GM21825 (cell line): Measurements from ENCODE around the gene UBASH3A.
"Not testable (repeated sequence)": the region's sequence is repeated elsewhere in the genome, so short reads cannot be mapped to it uniquely, and the experiment has no call there.

ENCODE experiments used
- ATAC-seq: cut with Tn5 transposase; IDR thresholded peaks from one replicate; pipeline ENCODE4 v1.9.1; 2021; ENCODE audit warnings: mild to moderate bottlenecking, moderate library complexity; ENCODE audit not compliant: unreplicated experiment

The UBASH3A gene

GRCh38 chr21:42463861-42464515 lies 60.3 kb downstream of the UBASH3A start:
- no peak for ATAC-seq

DNA sequence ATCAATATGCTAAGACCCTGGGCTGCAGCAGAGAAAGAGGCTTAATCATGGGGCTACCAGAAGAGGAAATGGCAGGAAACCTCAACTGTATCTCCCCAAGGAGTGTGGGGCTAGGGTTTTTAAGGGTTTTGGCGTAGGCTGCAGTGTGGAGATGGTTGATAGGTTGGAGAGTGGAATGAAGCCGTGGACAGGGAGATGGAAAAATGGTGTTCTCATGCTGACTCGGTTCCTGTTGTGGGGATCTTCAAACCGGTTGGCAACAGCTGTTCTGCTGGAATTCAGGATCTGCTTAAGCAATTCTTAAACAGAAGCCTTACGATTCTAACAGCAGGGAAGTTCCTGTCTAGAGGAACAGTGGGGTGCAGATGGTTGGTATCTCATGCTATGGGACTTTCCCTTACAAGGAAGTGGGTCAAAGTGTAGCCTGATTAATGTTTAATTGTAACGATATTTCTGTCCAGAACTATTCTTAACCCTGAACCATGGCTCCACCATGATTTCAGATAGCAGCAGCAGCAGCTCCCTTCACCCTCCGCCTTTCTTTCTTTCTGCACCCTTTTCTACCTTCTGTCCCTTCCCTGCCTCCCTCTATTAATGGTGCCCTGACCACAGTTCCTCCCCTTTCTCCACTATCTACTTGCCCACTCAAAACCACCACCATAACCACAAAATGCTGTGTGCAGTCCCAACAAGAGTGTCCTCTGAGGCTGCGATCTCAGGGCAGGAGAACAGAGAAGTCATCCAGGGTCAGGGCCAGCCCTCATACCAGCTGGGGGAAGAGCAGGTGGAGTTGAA lies 61.5 kb downstream of the UBASH3A start:
- ATAC-seq = no peak

GRCh38 chr21:42465803-42466127 lies 62.1 kb downstream of the UBASH3A start:
- no peak for ATAC-seq

DNA sequence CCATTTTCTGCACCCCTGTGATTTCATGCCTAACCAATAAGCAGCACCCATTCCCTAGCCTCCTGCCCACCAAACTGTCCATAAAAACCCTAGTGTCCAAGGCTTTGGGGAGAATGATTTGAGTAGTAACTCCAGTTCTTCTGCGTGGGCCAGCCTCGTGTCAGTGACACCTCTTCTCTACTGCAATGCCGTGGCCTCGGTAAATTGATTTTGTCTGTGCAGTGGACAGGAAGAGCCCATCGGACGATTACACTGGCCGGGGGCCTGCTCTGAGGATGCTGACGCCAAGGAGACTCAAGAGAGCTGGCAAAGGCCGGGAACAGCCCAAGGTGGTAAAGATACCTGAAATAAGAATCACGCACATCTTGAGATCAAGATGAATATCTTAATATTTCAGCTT lies 63.0 kb downstream of the UBASH3A start:
- ATAC-seq = no peak

DNA sequence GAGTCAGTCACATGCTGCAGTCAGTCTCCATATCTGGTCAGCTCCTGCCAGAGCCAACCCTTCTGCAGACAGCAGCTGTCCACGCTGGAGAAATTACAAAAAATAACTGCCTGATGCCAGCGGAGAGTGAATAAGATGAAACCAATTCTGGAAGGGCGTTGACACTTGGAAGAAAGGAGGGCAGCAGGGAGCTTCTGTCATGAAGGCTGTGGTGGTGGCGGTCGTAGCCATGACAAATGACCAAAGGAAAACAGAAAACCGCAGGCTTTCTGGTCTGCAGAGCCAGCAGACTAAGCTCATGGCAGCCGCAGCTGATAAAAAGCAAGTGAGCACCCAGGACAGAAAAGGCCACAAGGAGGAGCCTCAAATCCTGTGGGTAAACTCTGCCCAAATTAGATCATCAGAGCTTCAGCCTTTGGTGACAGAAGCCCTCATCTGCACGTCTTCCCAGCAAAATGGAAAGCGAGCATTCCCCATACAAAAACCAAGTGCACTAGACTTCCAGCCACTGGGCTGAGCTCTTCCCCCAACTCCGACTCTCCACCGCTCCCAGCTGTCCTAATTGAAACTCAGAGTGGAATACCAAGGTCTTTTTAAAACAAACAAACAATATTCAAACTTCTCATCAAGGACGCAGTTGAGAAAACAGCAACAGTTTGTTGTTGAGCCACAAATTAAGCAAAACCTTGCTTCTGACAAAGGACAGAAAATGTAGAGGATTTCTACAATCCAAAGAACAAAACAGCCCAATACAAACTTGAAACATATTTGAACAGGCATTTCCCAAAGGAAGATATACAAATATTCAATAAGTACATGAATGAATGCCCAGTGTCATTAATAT lies 63.7 kb downstream of the UBASH3A start:
- ATAC-seq = no peak

GRCh38 chr21:42468491-42469131 lies 64.9 kb downstream of the UBASH3A start:
- ATAC-seq = no peak

- ATAC-seq = peak; percentile 32
Observed at GRCh38 chr21:42469272-42469671, 65.6 kb downstream of the UBASH3A start.

DNA sequence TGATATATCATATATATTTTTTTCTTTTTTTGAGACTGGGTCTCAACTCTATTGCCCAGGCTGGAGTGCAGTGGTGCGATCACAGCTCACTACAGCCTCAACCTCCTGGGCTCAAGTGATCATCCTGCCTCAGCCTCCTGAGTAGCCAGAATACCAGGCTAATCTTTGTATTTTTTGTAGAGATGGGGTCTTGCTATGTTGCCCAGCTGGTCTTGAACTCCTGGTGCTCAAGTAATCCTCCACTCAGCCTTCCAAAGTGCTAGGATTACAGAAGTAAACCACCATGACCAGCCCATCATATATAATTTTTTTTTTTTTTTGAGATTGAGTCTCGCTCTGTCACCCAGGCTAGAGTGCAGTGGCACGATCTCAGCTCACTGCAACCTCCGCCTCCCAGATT lies 66.0 kb downstream of the UBASH3A start:
- not testable (repeated sequence) for ATAC-seq

- ATAC-seq = no peak
Observed at GRCh38 chr21:42471206-42471605, 67.5 kb downstream of the UBASH3A start.

DNA sequence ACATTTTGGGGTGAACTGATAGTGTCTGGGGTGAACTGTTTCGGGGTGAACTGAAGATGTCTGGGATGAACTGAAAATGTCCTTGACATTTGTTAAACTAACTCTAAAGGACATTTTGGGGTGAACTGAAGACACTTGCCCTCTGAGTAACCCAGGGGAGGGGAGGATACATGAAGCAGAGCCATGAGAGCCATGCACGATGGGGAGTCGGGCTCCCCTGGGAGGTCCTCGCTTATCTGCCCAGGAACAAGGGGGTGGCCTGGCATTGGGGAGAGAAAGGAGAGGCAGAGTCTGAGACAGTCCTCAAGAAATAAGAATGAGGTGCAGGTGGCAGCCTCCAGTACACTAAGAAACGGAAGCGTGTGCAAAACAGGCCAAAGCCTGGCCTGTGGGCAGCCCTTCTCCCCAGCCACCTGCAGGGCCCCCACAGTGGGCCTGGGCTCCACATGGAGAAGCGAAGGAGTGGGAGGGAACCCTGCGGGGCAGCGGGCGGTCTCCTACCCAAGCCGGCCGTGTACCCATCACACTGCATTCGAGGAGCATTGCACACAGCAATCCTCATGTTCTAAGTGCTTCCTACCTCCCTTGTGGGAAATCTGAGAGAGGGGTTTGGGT lies 68.1 kb downstream of the UBASH3A start:
- no peak for ATAC-seq

GRCh38 chr21:42472521-42472920 lies 68.8 kb downstream of the UBASH3A start:
- ATAC-seq = no peak

DNA sequence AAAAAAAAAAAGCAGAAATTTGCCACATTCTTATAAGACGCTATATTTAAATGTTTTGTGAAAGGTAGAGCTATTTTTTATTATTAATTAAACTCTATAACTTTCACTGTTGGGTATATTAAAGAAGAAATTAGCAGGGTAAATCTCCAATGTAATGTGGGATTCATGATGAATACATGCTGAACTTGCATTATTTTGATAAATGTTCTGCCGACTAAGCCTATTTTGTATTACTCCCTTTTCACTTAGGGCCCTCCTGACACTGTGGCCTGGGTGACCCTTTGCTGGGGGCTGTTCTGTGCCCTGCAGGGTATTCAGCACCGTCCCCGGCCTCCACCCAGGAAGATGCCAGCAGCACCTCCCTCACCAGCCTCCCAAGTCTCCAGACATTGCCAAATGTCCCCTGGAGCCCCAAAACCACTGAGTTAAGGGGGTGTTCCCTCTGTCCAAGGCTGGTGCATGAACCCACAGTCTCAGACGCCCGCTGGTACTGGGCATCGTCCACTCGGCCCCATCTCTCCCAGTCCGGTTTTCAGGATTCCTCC lies 69.9 kb downstream of the UBASH3A start:
- no peak for ATAC-seq

GRCh38 chr21:42474043-42474831 lies 70.5 kb downstream of the UBASH3A start:
- ATAC-seq = peak; percentile 54

DNA sequence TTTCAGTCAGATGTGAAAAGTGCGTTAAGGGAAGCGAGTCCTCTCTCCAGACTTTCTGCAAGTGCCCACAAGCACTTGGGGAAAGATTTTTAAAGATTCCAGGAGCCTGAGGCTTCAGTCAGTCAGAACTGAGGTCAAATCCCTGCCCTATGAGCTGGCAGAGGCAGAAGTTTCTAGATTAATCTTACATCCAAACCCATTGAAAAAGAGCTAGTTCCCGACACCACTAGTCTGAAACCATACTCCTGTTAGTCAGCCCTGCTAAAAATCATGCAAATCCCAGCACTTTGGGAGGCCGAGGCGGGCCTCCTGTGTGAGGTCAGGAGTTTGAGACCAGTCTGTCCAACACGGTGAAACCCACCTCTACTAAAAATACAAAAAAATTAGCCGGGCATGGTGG lies 71.3 kb downstream of the UBASH3A start:
- no peak for ATAC-seq

DNA sequence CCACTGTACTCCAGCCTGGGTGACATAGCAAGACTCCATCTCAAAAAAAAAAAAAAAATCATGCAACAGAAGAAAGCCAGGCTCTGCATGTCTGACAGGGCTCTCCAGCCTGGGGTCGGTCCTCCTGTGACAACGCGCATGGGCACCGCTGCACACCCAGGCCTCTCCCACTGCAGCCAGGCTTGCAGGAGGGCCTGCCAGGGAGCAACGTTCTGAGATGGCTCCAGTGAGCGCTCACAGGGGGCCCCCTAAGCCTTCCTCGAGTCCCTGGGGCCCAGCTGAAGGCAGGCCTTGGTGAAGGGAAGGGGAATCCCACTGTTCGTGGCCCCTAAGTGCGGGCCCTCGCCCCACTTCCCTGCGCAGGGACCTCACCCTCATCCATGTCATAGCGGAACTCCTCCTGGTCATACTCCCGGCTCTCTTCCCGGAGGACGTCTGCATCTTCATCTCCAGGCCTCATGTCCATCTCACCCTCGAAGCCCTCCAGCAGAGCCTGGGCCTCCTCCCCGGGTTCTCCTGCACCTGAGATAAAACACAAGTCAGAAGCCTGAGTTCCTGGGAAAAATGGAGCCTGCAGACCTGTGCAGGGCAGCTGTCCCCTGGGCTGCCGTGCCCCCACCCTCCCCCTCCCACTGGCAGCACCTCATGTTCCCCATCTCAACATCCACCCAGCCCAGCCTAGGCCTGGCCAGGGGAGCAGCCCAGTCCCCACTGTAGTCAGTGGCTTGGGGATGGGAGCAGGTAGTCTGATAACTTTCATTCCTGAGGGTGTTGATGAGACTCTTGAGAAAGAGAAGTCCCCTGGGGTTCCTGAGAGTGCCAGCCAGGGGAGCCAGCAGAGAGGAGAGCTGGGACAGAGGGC lies 72.1 kb downstream of the UBASH3A start:
- ATAC-seq = no peak

- no peak for ATAC-seq
Observed at GRCh38 chr21:42476388-42477331, 73.0 kb downstream of the UBASH3A start.

DNA sequence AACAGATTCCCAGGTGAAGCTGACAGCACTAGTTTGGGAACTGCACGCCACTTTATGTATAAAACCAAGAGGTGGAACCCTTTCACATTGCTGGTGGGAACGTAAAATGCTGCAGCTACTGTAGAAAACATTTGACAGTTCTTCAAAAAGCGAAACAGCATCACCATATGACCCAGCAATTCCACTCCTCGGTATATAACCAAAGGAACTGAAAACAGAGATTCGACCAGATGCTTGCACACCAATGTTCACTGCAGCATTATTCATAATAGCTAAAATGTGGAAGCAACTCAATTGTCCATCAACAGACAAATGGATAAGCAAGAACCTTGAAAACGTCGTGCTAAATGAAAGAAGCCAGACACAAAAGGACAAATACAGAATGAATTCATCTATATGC lies 74.8 kb downstream of the UBASH3A start:
- ATAC-seq = peak; percentile 36

- ATAC-seq = no peak
Observed at GRCh38 chr21:42479582-42479981, 75.9 kb downstream of the UBASH3A start.
